Retinal pigment epithelial cell (primary cell): ENCODE data around the gene PLCD1.

ENCODE experiments used
- DNase-seq: peaks from one replicate; pipeline ENCODE4 v3.0.0-alpha.2; 2010; ENCODE audit warnings: low read depth
- H3K4me3 ChIP-seq: 2 replicates; pipeline ENCODE4 v1.5.1; 2011; ENCODE audit warnings: mild to moderate bottlenecking, low read length, control low read depth, moderate library complexity
- TF ChIP-seq, protein P1 (sequence below): conservative IDR thresholded peaks from 2 replicates; pipeline ENCODE4 v1.5.1; 2011; ENCODE audit warnings: low read depth, low read length, control low read depth, inconsistent platforms

The PLCD1 gene

DNA sequence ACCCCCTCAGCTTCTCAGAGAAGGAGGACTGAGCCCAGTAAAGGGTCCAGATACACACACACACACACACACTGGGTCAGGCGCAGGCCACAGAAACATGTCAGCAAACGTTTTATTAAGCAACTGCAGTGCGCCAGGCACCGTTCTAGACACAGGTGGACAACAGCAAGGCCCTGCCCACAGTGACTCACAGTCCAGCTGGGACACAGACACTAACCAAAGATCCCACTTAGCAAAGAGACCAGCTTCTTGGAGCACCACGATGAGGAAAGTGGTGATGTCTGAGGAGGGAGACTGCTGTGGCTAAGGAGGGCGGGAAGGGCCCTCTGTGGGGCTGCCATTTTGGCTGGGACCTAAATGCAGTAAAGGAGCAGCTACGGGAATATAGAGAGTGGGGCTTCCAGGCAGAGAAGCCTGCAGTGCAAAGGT lies 41.7 kb downstream of the PLCD1 start:
- H3K4me3 ChIP-seq, result no peak overlapping the region
- TF ChIP-seq, protein P1, sequence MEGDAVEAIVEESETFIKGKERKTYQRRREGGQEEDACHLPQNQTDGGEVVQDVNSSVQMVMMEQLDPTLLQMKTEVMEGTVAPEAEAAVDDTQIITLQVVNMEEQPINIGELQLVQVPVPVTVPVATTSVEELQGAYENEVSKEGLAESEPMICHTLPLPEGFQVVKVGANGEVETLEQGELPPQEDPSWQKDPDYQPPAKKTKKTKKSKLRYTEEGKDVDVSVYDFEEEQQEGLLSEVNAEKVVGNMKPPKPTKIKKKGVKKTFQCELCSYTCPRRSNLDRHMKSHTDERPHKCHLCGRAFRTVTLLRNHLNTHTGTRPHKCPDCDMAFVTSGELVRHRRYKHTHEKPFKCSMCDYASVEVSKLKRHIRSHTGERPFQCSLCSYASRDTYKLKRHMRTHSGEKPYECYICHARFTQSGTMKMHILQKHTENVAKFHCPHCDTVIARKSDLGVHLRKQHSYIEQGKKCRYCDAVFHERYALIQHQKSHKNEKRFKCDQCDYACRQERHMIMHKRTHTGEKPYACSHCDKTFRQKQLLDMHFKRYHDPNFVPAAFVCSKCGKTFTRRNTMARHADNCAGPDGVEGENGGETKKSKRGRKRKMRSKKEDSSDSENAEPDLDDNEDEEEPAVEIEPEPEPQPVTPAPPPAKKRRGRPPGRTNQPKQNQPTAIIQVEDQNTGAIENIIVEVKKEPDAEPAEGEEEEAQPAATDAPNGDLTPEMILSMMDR, result no peak
- DNase-seq, result no peak

DNA sequence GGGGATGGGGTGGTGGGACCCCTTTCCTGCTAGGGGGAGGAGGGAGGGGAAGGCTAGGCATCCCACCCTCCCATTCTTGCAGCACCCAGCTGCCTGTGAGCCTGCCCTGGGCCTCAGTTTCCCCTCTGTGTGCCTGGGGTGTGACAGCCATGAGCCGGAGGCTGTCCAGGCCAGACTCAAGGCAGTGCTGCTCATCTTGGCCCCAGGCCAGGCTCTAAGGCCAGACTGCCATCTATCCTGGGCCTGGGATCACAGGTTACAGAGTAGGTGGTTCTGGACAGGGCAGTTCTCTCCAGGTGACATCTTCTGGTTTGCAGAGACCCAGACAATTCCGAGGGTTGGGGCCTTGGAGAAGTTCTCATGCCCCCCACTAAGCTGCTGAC lies 42.1 kb downstream of the PLCD1 start:
- H3K4me3 ChIP-seq, result no peak overlapping the region
- TF ChIP-seq, protein P1, result no peak
- DNase-seq, result no peak

DNA sequence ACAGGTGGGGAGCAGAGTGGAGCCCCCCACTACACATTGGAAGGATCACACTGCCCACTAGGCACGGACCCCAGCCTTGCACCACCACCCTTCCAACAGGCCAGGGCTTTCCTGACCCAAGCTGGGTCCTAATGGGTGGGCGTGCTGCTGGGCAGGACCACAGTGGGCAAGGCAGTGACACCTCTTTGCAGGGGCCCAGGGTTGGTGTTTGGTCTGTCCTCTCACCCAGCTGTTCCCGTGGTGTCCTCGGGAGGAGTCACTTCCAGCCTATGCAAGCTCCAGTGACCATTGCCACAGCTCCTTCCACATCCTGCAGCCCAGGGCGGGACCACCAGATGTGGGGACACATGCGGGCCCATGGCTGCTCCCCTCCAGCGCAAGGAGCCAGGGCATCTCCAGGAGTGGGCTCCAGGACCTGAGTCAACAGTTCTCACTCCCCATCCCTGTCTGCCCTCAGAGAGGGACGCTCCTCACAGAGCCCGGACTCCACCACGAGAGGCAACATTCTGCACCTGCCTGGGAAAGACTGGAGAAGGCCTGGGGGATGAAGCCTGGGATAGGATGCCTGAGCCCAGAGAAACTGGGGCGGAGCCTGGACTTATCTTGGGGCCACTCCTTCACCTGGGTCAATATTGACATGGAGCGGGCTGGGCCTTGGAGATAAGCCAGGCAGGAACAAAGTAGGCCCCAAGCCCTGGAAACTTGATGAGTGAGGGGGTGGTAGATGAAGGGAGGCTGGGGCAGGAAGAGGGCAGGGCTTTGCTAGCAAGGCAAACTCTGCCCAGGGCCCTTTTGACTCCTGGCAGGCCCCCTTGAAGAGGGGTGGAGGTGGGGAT lies 42.7 kb downstream of the PLCD1 start:
- TF ChIP-seq, protein P1, result no peak
- H3K4me3 ChIP-seq, result no peak overlapping the region
- no peak for DNase-seq

DNA sequence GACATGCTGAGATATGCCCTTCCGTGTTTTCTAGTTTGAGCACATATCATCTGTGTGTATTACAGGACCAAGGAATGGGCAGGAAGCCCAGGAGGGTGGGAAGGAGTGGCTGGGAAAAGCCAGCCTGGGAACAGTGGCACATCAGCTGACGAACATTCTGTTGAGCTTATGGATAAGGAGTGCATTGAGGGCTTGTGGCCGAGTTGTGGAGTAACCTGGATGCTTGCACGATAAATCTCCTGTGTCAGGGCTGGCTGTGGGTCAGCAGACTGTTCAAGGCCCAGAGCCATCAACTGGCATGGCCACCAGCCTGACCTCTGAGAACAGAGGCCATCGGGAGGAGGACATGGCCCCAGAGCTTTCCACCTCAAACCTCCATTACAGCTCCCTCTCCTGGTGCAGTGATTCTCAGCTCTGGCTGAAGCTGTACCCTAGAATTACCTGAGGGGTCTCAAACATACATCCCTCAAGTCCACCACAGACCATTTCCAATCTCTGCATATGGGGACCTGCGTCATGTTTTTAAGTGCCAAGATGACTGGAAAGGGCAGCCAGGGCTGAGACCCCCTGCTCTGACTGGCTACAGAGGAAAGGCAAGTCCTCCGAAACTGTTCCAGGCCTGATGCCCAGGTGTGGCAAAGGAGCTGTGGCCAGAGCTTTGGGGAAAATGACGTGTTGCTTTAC lies 43.7 kb downstream of the PLCD1 start:
- no peak overlapping the region for H3K4me3 ChIP-seq
- DNase-seq, result peak; percentile 90
- TF ChIP-seq, protein P1, result peak; percentile 43

DNA sequence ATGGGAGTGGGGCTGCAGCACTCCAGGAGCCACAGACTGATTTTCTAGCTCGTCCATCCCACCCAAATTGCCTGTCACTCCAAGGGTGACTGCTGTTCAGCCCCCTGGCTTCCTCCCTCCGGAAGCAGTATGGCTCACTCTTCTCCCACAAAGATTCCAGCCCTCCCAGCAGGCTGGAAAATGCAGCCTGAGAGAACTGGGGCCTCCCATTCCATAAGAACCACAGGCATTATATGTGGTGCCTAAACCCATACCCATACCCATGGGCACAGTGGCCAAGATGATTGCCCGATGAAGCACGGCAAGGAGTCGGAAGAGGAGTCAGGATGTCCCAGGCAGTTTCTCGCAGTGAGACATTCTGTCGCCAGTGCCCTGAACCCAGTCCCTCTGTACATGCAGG lies 44.8 kb downstream of the PLCD1 start:
- TF ChIP-seq, protein P1, result no peak
- H3K4me3 ChIP-seq, result no peak overlapping the region
- DNase-seq, result no peak

DNA sequence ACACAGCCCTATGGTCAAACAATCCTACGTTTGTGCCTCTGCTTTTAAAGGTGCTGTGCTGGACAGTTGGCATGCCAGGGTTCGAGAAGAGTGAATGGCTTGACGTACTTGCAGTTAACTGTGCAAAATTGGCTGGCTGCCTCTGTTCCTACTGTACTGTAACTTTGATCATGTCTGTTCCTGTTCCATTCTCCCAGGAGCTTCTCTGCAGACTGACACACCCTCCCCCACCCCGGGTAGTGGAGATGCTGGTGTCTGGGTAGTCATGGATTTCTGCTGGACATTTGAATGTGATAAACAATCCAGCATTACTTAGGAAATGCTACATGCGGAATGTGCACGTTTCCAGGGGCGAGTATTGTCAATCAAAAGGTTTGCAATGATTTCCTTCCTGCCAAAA lies 45.4 kb downstream of the PLCD1 start:
- TF ChIP-seq, protein P1, result no peak
- no peak for DNase-seq

DNA sequence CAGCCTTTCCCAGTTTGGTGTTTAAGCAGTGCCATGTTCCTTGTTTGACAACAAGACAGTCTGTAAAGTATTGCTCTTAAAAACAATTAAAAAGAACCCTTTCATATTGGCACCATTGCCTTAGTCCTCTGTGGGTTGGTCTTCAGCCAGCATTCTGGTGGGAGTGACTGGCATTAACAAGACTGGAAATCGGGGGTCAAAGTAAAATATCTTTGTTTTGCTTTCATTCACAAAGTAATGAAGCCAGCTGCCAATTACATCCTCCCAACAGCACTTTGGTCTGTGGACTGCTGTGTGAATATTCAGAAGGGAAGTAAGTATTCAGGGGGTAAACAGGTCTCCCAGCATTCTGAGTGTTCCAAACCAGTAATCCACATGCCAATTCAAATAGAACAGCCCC lies 47.1 kb downstream of the PLCD1 start:
- DNase-seq, result no peak
- H3K4me3 ChIP-seq, result no peak overlapping the region
- TF ChIP-seq, protein P1, result no peak

More for the DNA sequence above, 45.4 kb downstream of the PLCD1 start:
- no peak overlapping the region for H3K4me3 ChIP-seq
